Common myeloid progenitor, CD34-positive (primary cell): Measurements from ENCODE around the gene SCYGR3.

ENCODE experiments used
- CTCF ChIA-PET: fragments of 350-600 bp; sonication (Branson Sonifier 250); formaldehyde crosslinking; loops from one replicate; lab custom pipeline; 2021; ENCODE audit warnings: antibody characterized with exemption; lab: Charles Lee
- POLR2A ChIA-PET: fragments of 350-600 bp; sonication (Branson Sonifier 250); formaldehyde crosslinking; loops from one replicate; lab custom pipeline; 2021; ENCODE audit warnings: antibody characterized with exemption; lab: Charles Lee
- DNase-seq, 3 donors: peaks; one replicate each; pipeline versions ENCODE4 v3.0.0 to v3.0.0-alpha.2; 2013
- H3K27ac ChIP-seq, 2 experiments: 1 replicate in 1 of 2; 2 replicates in 1 of 2; pipeline ENCODE4 v1.7.0; 2013; ENCODE audit warnings: inconsistent platforms in 2 of 2, low read length in 2 of 2, mild to moderate bottlenecking in 2 of 2, low read depth in 1 of 2, moderate library complexity in 1 of 2; ENCODE audit not compliant: severe bottlenecking in 2 of 2, insufficient read depth in 1 of 2, poor library complexity in 1 of 2
- H3K27me3 ChIP-seq, 5 experiments: replicated peaks in 2 of 5; 1 replicate in 3 of 5; 2 replicates in 2 of 5; pipeline versions ENCODE4 v1.6.1 to v1.7.0; 2013; ENCODE audit warnings: low read length in 4 of 5, mild to moderate bottlenecking in 2 of 5, moderate library complexity in 2 of 5, inconsistent platforms in 1 of 5; ENCODE audit not compliant: insufficient read depth in 5 of 5, control insufficient read depth in 4 of 5
- H3K36me3 ChIP-seq, 4 experiments: 1 replicate in 2 of 4; 2 replicates in 2 of 4; pipeline versions ENCODE4 v1.6.1 to v1.7.0; 2013; ENCODE audit warnings: low read length in 3 of 4, control low read depth in 1 of 4, mild to moderate bottlenecking in 1 of 4; ENCODE audit not compliant: control insufficient read depth in 4 of 4, insufficient read depth in 4 of 4
- H3K4me1 ChIP-seq, 4 experiments: 1 replicate in 3 of 4; 2 replicates in 1 of 4; pipeline versions ENCODE4 v1.6.1 to v1.7.1; 2013; ENCODE audit warnings: low read length in 3 of 4, mild to moderate bottlenecking in 3 of 4, control low read depth in 1 of 4, inconsistent platforms in 1 of 4, moderate library complexity in 1 of 4; ENCODE audit not compliant: control insufficient read depth in 4 of 4, insufficient read depth in 4 of 4; ENCODE audit errors: control extremely low read depth in 1 of 4
- H3K4me3 ChIP-seq, 7 experiments: 1 replicate in 4 of 7; 2 replicates in 3 of 7; pipeline versions ENCODE4 v1.5.1 to v1.7.0; 2013; ENCODE audit warnings: mild to moderate bottlenecking in 7 of 7, low read length in 6 of 7, moderate library complexity in 6 of 7, inconsistent platforms in 2 of 7, low read depth in 2 of 7, control low read depth in 1 of 7; ENCODE audit not compliant: insufficient read depth in 4 of 7, control insufficient read depth in 1 of 7; ENCODE audit errors: extremely low read depth in 1 of 7
- H3K9me3 ChIP-seq, 5 experiments: 1 replicate in 4 of 5; 2 replicates in 1 of 5; pipeline versions ENCODE4 v1.6.1 to v1.7.1; 2013; ENCODE audit warnings: low read length in 4 of 5, mild to moderate bottlenecking in 2 of 5, inconsistent platforms in 1 of 5, low read depth in 1 of 5, moderate library complexity in 1 of 5; ENCODE audit not compliant: control insufficient read depth in 4 of 5, insufficient read depth in 2 of 5; ENCODE audit errors: control extremely low read depth in 1 of 5
- WGBS: methylation state at CpG from one replicate; pipeline ENCODE4 v1.1.5; 2013; ENCODE audit not compliant: insufficient coverage; 5-methylcytosine and 5-hydroxymethylcytosine counted together

SCYGR3 gene

DNA sequence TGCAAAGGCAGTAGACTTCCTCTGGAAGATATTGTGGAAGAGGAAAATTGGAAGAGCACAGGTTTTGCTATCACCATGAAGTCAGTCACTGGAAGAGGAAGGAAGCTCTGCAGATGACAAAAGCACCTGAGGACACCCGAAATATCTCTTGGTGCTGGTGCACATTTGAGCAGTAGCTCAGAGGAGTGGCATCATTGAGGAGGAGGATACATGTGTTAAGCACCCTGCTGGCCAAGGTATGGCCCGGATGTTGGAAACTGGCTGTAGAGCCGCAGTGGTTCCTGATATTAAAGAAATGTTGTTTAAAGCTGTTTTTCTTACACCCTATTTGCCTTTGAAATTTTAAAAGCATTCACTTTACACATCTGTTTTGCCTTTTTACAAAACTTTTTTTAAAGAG is 48.6 kb downstream of the SCYGR3 start:
- H3K36me3 ChIP-seq, result no peaks in the 10 kb centered on the region
- 57% methylated on average over 2 of the region's 3 CpGs for WGBS
- no peak for DNase-seq
- no peak overlapping the region for H3K27ac ChIP-seq
- ChIA-PET CTCF (no interaction called here), POLR2A (no interaction called here)
- H3K4me1 ChIP-seq, result no peaks in the 10 kb centered on the region
- no peak overlapping the region for H3K4me3 ChIP-seq
- no peaks in the 10 kb centered on the region for H3K9me3 ChIP-seq
- no peaks in the 10 kb centered on the region for H3K27me3 ChIP-seq

- Histone ChIP-seq H3K27me3 (no peaks in the 10 kb centered on the region), H3K4me3 (no peak overlapping the region), H3K36me3 (no peaks in the 10 kb centered on the region), H3K4me1 (no peaks in the 10 kb centered on the region), H3K27ac (no peak overlapping the region), H3K9me3 (no peaks in the 10 kb centered on the region)
- DNase-seq, result no peak
- POLR2A ChIA-PET, result no interaction called here
- CTCF ChIA-PET, result interaction anchor here (0.6 kb wide), 1 partner anchor 93 kb away, joined by 3 read pairs; no protein-coding TSS in a partner anchor
- 100% methylated on average over 1 of the region's 1 CpG for WGBS
Observed at GRCh38 chr2:227565080-227565479, 49.6 kb downstream of the SCYGR3 start.
